Gastrocnemius medialis (tissue), 4 donors: ENCODE results near the gene TPGS2. TPM values are rescaled to one million over a fixed set of nuclear protein-coding genes. Genes with fewer than 3 reads are reported as not detected.

Experiments
- ATAC-seq, 2 donors: fragments of 150-250 bp; one replicate each; pipeline ENCODE4 v1.9.1; 2016
- DNase-seq, 2 donors: peaks; one replicate each; pipeline ENCODE4 v3.0.0-alpha.2; 2019
- H3K27ac ChIP-seq, 4 donors: fragments of 200-600 bp; sonication (generic); 1 replicate in 1 of 4; 2 replicates in 3 of 4; pipeline ENCODE4 v1.5.1; 2016 to 2018; ENCODE audit warnings: mild to moderate bottlenecking in 2 of 4, moderate library complexity in 1 of 4
- H3K27me3 ChIP-seq, 3 donors: fragments of 200-600 bp; sonication (generic) in 2 of 3; 1 replicate in 1 of 3; 2 replicates in 2 of 3; pipeline versions ENCODE4 v1.5.1 to v1.6.0; 2016 to 2019; ENCODE audit warnings: mild to moderate bottlenecking in 1 of 3, moderate library complexity in 1 of 3
- H3K36me3 ChIP-seq, 2 donors: fragments of 200-600 bp; sonication (generic) in 1 of 2; one replicate each; pipeline ENCODE4 v1.5.1; 2017 to 2018
- H3K4me1 ChIP-seq, 2 donors: fragments of 200-600 bp; sonication (generic) in 1 of 2; one replicate each; pipeline ENCODE4 v1.5.1; 2016 to 2017; ENCODE audit warnings: mild to moderate bottlenecking in 2 of 2
- H3K4me3 ChIP-seq, 4 donors: fragments of 200-600 bp; sonication (generic) in 3 of 4; 1 replicate in 1 of 4; 2 replicates in 3 of 4; pipeline ENCODE4 v1.5.1; 2016 to 2019; ENCODE audit warnings: mild to moderate bottlenecking in 2 of 4
- H3K9me3 ChIP-seq, 3 donors: fragments of 200-600 bp; sonication (generic) in 2 of 3; 1 replicate in 1 of 3; 2 replicates in 2 of 3; pipeline ENCODE4 v1.5.1; 2016 to 2019
- POLR2A ChIP-seq, 2 donors: fragments of 450-650 bp; IDR thresholded peaks; one replicate each; pipeline ENCODE4 v1.6.1; 2017; ENCODE audit warnings: antibody characterized with exemption in 2 of 2, mild to moderate bottlenecking in 2 of 2, moderate library complexity in 2 of 2
- in situ Hi-C, 4 donors: fragments of 200-750 bp; cut with MboI; loops; one replicate each; pipeline versions ENCODE4 v1.15.0 to v1.8.0; 2017; ENCODE audit warnings: low sequenced_read_pairs in 4 of 4
- intact Hi-C: fragments of 100-400 bp; cut with DNase I; formaldehyde crosslinking; loops from one replicate; pipeline ENCODE4 v1.15.1; 2023; ENCODE audit warnings: low total_unique reads
- total RNA-seq, 4 donors: library from RNA; depleted of rRNA; stranded (reverse); fragments of >200 nt; gene quantifications; one replicate each; pipeline versions ENCODE4 v1.1.0 to v1.2.3, GENCODE V29; 2016
- TF ChIP-seq, protein P1 (sequence below), 5 experiments: fragments of 450-650 bp in 3 of 5; fragments of 200-600 bp in 2 of 5; sonication (generic) in 2 of 5; IDR thresholded peaks in 4 of 5; conservative IDR thresholded peaks in 1 of 5; 1 replicate in 4 of 5; 2 replicates in 1 of 5; pipeline ENCODE4 v1.5.1; 2016 to 2019; ENCODE audit warnings: antibody characterized with exemption in 5 of 5, mild to moderate bottlenecking in 3 of 5, moderate library complexity in 3 of 5

Gene TPGS2
- total RNA-seq, 4 donors from 2014 or later = 20.7 to 36.5 (median 28.2) TPM

DNA sequence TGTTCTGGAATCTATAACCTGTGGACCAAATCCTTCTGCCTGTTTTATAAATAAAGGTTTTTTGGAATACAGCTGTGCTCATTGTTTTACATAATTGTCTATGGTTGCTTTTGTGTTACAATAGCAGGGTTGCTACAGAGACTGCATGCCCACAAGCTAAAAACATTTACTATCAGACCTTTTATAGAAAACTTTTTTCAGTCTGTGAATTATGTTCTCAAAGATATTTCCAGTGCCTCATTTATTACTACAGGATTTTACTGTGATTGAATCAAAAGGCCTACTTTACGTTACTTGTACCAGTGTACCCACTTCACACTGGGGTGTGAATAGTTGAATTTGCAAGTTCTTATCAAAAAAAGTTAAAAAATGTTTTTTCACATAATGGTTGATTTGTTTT is 7.1 kb upstream of the TPGS2 start:
- peaks cover 7 to 11% of the 10 kb centered on the region in 2 donors for H3K4me1 ChIP-seq
- no peak overlapping the region for H3K27ac ChIP-seq
- no peaks in the 10 kb centered on the region for H3K27me3 ChIP-seq
- TF ChIP-seq POLR2A (IDR thresholded peaks at IDR 0.05) = no peak
- TF ChIP-seq, protein P1, sequence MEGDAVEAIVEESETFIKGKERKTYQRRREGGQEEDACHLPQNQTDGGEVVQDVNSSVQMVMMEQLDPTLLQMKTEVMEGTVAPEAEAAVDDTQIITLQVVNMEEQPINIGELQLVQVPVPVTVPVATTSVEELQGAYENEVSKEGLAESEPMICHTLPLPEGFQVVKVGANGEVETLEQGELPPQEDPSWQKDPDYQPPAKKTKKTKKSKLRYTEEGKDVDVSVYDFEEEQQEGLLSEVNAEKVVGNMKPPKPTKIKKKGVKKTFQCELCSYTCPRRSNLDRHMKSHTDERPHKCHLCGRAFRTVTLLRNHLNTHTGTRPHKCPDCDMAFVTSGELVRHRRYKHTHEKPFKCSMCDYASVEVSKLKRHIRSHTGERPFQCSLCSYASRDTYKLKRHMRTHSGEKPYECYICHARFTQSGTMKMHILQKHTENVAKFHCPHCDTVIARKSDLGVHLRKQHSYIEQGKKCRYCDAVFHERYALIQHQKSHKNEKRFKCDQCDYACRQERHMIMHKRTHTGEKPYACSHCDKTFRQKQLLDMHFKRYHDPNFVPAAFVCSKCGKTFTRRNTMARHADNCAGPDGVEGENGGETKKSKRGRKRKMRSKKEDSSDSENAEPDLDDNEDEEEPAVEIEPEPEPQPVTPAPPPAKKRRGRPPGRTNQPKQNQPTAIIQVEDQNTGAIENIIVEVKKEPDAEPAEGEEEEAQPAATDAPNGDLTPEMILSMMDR (IDR thresholded peaks at IDR 0.05 in 4 of 5, conservative IDR thresholded peaks at IDR 0.05 in 1 of 5) = no peak
- H3K36me3 ChIP-seq = no peaks in the 10 kb centered on the region
- no peaks in the 10 kb centered on the region for H3K9me3 ChIP-seq
- ATAC-seq = no peak
- intact Hi-C loops (no loop called here), in situ Hi-C loops (no loop called here)
- no peak for DNase-seq
- no peak overlapping the region for H3K4me3 ChIP-seq

DNA sequence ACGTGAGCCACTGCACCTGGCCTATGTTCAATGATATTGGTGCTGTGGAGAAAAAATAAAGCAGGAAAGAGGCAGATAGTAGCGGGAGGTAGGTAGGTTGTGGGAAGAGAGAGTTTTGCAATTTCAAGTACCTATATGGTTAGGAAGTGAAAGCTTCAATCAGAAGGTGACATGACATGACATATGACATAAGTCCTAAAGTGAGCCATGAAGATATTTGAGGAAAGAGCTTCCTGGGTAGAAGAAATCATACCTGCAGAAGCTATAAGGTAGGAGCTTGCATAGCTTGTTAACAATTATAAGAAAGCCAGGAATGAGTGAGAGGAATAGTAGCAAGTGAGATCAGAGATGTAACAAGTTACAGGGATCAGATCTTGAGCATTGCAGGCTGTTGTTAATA is 4.3 kb upstream of the TPGS2 start:
- no peaks in the 10 kb centered on the region for H3K36me3 ChIP-seq
- H3K4me1 ChIP-seq = peaks cover 18 to 23% of the 10 kb centered on the region in 2 donors
- H3K9me3 ChIP-seq = no peaks in the 10 kb centered on the region
- ATAC-seq = no peak
- no peaks in the 10 kb centered on the region for H3K27me3 ChIP-seq
- no peak overlapping the region for H3K4me3 ChIP-seq
- intact Hi-C loops (no loop called here), in situ Hi-C loops (no loop called here)
- no peak for DNase-seq
- H3K27ac ChIP-seq = no peak overlapping the region
- TF ChIP-seq POLR2A (IDR thresholded peaks at IDR 0.05) = no peak

DNA sequence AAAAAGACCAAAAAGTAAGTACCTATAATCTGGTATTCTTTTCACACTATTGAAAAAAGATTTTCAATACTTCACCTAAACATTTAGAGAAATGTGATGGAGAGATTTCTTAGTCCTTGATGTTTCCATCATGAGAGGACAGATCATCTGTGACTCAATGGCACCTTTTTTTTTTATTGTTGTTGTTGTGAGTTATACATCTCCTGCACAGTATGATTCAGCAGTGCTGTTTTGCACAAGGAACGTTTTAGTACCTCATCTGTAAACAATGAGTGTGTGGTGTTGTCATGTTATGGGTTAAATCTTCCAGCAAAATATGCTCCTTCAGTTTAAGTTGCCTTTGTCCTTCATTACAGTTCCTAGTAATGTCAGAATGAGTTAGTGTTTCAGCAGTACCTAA is 2.3 kb upstream of the TPGS2 start:
- peaks cover 14 to 18% of the 10 kb centered on the region in 2 donors for H3K4me1 ChIP-seq
- ATAC-seq (no peak), DNase-seq (no peak)
- no peak overlapping the region for H3K27ac ChIP-seq
- TF ChIP-seq, protein P1 (IDR thresholded peaks at IDR 0.05 in 4 of 5, conservative IDR thresholded peaks at IDR 0.05 in 1 of 5) = no peak
- no peak for TF ChIP-seq POLR2A (IDR thresholded peaks at IDR 0.05)
- H3K9me3 ChIP-seq = no peaks in the 10 kb centered on the region
- no peaks in the 10 kb centered on the region for H3K36me3 ChIP-seq
- in situ Hi-C loops = no loop called here
- no peak overlapping the region for H3K4me3 ChIP-seq
- H3K27me3 ChIP-seq = no peaks in the 10 kb centered on the region
- intact Hi-C loops = no loop called here

DNA sequence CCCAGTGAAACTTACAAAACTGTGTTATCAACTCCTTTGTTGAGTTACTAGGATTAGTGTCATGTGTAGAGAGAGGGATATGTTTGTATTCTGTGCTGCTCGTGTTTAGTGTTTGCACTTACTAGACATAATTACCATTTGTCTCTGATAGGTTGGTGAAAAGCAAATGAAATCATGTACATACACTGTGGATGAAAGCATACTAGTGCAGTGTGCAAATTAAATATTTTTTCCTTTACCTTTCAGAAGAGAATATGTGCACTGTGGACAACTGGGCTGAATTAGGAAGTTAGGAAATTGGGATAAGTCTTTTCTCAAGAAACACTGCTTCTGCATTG is 1.3 kb upstream of the TPGS2 start:
- ATAC-seq (no peak), DNase-seq (no peak)
- peak overlapping the region; percentile 82 to 98 (median 91) for H3K4me3 ChIP-seq
- H3K36me3 ChIP-seq = no peaks in the 10 kb centered on the region
- in situ Hi-C loops (no loop called here), intact Hi-C loops (no loop called here)
- H3K9me3 ChIP-seq = no peaks in the 10 kb centered on the region
- H3K27ac ChIP-seq = no peak overlapping the region
- H3K4me1 ChIP-seq = peaks cover 14 to 18% of the 10 kb centered on the region in 2 donors
- no peak for TF ChIP-seq POLR2A (IDR thresholded peaks at IDR 0.05)
- TF ChIP-seq, protein P1 (IDR thresholded peaks at IDR 0.05 in 4 of 5, conservative IDR thresholded peaks at IDR 0.05 in 1 of 5) = no peak
- H3K27me3 ChIP-seq = no peaks in the 10 kb centered on the region

DNA sequence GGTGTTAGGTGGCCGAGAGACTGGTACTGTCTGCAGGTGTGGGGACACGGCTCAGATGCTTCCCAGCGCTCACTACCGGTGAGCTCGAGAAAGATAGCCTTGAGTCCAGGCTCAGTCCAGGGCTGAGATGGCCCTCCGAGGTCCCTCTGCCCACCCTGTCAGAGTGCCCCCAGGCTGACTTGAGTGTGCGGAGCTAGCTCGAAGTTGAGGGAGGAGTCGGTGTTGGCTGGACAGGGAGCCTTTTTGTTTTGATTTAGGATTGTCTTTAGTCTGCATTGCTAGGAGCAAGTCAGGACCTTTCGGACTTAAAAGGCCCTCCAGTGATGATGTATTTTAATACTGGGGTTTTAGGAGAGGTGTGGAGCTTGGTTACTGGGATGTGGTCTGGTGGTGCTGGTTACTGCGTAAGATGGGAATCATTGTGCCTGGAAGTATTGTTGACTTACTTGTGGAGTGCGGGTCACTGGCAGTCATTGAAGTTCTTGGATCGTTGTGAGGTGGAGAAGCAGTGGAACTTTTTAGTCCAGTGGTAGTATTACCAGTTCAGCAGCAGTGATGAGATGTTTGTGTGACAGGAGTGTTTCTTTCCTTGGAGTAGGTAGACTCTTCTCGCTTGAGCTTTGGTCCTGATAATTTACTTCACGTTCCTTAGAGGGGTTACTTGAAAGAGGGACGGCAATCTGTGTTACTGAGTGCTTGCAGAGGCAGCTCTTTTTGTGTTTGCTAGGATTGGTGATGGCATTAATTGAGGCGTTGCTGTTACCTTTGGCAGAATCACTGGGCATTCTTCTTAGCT is 758 bp upstream of the TPGS2 start:
- ATAC-seq (peak in 1 of 2 donors; percentile 50), DNase-seq (no peak)
- Histone ChIP-seq H3K4me3 (peak overlapping the region; percentile 82 to 98 (median 91)), H3K27ac (peak overlapping the region; percentile 80 to 84 (median 82)), H3K27me3 (no peaks in the 10 kb centered on the region), H3K36me3 (no peaks in the 10 kb centered on the region), H3K9me3 (no peaks in the 10 kb centered on the region), H3K4me1 (peaks cover 14 to 18% of the 10 kb centered on the region in 2 donors)
- intact Hi-C loops (loop anchor here (2.0 kb wide), 1 partner anchor 131 kb away; no protein-coding TSS in a partner anchor), in situ Hi-C loops (no loop called here)
- TF ChIP-seq, protein P1 (IDR thresholded peaks at IDR 0.05 in 4 of 5, conservative IDR thresholded peaks at IDR 0.05 in 1 of 5) = no peak
- no peak for TF ChIP-seq POLR2A (IDR thresholded peaks at IDR 0.05)
